SW 1271 (cell line): ENCODE measurements around the gene ZNF292.
"Not testable (repeated sequence)": the region's sequence is repeated elsewhere in the genome, so short reads cannot be mapped to it uniquely, and the experiment has no call there.

Experiments
- DNase-seq, 2 experiments: peaks; one replicate each; lab custom pipeline; 2025; lab: John Stamatoyannopoulos, UW

ZNF292 gene

DNA sequence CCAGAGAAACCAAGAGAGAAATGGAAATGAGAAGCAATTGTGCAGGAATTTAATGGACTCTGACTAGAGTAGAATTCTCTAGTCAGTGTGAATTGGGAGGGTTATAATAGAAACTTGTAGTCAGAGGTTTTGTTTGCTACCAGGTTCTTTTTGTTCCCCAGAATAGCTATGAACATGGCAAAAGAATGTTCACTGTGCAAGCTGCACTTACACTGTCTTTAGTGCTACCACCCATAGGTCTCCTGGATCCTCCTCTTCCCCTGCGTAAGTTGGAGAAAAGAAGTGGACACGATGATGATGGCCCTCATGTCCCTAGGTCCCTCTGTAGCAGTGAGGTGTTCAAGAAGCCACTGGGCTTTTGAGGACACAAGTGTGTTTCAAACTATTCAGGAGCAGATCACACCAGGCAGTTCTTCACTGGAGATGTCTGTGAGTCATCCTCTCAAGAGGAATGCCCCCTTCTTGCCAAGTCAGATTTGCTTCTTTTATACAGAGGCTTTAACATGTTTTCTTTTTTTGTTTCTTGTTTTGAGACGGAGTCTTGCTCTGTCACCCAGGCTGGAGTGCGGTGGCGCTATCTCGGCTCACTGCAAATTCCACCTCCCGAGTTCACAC is 119.4 kb downstream of the ZNF292 start:
- no peak for DNase-seq

DNA sequence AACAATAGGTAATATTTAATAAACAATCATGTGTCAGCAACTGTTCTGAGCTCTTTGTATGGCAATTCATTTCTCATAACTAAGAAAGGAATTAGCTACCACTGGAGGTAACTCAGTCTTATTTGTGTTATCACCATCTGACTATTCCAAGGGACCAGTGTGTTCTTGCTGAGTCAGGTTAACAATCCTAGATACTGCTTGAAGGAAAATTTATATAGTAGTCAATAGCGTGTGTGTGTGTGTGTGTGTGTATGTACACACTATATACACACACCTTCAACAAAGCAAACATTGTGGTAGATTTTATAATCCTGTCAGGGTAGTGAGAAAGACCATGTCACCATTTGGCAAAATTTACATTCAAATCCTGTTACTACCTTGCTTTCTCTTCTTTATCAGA is 121.3 kb downstream of the ZNF292 start:
- no peak for DNase-seq

DNA sequence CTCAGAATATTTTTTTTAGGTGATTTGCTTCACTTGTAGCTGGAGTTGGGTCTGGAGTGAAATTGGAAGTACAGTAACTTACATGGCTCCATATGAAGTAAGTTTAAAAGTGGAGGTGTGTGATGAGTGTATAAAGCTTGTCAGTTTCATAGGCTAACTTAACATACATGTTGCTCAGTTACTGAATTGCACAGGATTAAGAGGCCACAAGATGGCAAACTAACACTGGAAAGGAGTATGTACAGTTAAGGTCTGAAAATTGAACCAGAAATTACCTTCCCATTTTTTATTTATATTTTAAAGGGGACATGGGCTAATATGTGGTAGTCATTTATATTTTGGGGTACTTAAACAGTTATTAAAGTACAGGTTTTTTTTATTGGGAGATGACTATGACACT is 121.8 kb downstream of the ZNF292 start:
- DNase-seq: peak in 1 of 2 experiments; percentile 12

DNA sequence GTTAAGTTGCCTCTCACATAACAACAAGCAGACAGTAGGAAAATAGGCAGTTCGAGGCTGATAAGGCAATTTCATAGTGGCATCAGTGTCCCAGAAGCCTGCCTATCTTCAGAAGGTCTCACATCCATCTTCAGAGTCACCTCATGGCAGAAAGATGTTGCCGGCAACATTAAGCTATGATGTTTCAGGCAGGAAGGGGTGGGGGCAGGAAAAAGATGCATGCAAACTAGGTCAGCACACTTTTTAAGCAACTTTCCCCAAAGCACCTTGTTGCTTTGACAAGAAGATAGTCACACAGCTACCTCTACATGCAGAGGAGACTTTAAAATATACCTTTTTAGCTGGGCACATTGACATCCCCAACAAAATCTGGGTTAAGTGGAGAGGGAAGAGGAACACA is 123.8 kb downstream of the ZNF292 start:
- DNase-seq: no peak

DNA sequence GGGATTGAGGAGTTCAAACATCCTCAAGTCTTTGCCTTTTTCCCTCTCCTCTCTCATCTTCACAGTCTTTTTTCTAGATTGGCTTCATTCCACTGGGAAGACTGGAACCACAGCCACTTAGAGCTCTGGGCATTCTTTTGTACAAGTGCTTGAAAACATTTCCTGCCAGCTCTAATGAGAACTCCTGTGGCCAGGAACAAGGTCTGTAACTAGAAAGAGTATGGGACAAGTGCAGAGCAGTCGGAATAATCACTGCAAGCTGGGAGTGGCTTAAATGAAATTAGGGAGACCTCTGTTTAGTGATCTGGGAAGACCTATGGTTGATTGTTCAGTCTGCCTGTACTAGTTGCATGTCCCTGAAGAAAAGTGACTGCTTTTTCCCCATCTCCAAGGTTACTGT is 126.1 kb downstream of the ZNF292 start:
- DNase-seq: no peak

DNA sequence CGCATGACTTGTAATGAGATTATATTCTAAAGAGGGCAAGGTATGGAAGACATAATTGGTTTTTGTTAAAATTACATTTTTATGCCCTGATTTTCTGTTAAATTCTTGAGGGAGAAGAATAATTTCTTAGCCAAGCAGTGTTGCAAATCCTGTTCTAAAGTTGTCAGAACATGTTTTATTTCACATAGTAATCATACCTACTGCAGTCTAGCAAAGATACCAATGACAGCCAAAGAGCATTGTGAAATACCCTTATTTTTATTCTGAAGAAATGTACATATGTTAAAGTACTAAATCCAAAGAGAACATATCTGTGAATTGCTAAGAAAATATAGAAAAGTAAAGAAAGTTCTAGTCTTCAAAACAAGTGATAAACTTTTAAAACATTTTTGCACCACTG is 127.4 kb downstream of the ZNF292 start:
- DNase-seq: no peak

DNA sequence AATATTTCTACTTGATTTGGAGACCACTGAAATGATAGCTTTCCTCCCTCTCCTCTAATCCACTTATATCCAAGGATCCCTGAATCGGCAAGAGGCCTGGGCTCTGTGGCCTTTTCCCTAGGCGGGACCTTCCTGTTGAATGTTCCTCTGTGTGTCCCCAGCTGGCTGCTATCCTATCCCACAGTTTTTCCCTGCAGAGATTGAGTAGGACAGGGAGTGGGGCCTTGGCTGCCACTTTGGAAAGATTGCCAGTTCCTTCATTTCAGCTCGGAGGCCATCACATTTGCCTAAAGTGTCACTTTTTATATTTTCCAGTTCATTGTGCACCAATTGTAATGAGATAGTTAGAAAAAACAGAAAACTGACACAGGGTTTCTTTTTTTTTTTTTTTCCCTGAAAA is 128.1 kb downstream of the ZNF292 start:
- DNase-seq: no peak

DNA sequence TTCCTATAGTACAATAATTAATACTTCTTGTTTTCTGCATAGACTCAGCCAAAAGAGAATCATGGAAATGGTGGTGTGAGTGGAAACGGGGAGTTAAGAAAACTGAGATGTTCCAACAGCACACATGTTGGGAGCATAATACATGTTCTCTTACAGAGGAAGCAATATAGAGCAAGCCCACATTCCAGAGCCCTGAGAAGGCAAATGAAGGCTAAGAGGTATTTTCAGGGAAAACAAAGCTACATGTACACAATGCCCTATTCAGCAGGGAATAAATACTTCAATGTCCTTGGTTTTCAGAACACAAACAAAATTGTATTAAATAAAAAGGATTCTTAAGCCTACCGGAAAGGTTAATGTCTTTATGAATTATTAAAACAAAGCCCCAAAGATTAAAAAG is 131.9 kb downstream of the ZNF292 start:
- DNase-seq: no peak

DNA sequence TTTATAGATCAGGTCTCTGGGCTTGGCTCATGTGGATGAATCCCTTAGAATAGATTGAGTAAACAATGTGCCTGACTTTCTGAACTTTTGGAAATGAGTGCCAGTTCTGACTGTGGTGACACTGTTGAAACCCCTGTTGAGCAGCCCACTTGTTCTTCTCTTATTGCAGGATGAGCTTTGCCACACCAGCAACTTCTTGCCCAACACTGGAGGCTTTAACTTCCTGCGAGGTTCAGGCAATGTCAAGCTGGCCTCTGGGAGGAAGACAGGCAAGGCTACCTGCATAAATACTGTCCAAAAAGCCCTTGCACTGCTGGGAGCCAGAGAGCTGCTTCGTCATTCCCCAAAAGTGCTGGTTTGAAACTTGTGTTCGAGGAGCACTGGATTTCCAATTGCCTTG is 134.2 kb downstream of the ZNF292 start:
- no peak for DNase-seq

DNA sequence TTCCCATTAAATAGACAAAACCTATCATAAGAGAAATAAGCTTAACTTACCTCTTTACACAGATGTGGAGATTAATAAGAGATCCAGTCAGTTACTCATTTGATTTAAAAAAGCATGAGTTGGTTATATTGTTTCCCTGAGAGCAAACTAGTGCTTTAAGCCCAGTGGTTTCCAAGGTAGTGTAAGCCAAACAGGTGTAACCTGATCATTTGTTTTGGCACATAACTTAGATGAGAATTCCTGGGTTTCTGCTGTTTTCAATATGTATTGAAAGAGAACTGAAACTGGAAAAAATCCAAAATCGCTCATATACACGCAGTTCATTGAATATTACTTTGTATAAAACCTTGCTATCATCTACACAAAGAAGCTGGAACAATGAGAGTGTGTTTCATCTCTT is 136.5 kb downstream of the ZNF292 start:
- DNase-seq: no peak

DNA sequence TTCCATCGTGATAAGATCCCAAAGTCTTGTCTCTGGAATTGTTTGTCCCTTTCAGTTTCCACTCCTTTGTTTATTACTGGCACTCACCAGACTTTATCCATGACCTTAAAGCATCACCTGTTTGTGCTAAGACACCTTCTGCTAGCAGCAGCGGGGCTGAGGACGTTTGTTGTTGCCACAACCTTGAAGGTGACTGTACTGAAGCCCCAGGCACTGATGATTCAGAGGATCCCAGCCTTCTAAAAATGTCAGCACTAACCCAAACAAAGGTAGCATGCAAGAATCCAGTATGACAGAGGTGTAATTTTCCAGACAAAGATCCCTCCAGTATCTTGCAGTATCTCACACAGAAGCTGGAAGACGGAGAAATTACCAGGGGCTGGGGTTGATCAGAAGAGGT is 138.2 kb downstream of the ZNF292 start:
- DNase-seq: no peak

DNA sequence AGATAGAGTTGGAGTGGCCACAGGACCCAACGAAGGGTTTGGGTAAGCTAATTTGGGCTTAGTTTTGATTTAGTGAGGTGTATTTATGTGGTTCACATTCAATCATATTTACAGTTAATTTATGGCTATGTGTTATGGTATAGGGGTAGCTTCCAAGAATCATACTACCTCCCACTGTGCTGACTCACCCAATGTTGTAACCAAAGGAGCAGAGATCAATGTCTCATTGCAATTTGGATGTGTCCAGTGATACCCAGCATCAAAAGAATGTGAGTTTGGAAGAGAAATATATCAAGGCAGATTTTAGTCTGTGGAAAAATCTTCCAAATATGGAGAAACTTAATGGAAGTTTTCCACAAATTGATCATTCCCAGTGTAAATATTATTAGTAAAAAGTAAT is 141.8 kb downstream of the ZNF292 start:
- DNase-seq: no peak

DNA sequence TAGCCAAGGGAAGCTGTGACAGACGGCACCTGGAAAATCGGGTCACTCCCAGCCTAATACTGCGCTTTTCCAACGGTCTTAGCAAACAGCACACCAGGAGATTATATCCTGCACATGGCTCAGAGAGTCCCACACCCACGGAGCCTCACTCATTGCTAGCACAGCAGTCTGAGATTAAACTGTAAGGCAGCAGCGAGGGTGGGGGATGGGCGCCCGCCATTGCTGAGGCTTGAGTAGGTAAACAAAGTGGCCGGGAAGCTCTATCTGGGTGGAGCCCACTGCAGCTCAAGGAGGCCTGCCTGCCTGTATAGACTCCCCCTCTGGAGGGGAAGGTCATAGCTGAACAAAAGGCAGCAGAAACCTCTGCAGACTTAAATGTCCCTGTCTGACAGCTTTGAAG is 145.9 kb downstream of the ZNF292 start:
- DNase-seq: not testable (repeated sequence)

DNA sequence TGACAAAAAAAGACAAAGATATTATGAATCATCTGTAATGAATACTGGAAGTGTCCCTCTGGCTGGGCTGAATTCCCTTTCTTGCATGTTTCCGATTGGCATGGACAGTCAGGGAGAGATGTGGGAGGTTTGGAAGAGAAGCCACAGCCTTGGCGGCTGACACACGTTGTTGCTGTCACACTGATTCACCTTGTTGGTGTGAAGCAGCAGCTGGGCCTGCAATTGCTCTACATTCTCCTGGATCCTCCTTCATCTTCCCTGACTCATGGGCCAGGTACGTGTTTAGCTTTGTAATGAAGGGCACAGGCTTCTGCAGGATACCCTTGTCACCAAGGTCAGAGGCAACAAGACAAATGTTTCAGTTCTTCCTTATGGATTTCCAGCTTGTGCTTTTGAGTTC is 153.6 kb downstream of the ZNF292 start:
- DNase-seq: no peak

DNA sequence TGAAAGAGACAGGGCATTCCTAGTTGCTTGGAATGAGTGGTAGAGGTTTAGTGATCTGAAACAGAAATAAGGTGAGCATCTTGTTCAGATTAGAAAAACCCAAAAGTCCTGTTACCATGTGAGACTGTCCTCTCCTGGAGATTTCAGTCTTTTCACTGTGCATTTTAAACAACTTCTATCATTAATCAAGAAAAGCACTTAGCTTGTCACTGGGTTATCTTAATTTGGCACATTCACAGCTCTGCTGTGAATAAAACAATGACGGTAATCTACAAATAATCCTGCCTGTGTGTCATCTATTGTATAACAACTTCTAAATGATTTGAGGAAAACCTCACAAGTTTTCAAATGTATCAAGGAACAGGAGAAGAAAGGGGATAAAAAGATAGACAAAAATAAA is 157.5 kb downstream of the ZNF292 start:
- DNase-seq: no peak
